Caki2 (cell line): ENCODE measurements around the gene NLGN2. TPM values are rescaled to one million over a fixed set of nuclear protein-coding genes. Genes with fewer than 3 reads are reported as not detected.

ENCODE experiments used
- total RNA-seq: library from RNA; depleted of rRNA; stranded (reverse); fragments of >200 nt; shearing (Covaris generic); gene quantifications from 2 replicates; pipeline ENCODE4 v1.2.3, GENCODE V29; 2014; ENCODE audit warnings: low replicate concordance; rRNA removed

Gene NLGN2
- total RNA-seq, 1 experiment from 2014 or later, result 1.1 TPM

Other genes with a start within 250 kb of the NLGN2 start
- not detected in 2 replicates for gene ASGR1, start 228.5 kb upstream of the NLGN2 start, total RNA-seq
- gene DLG4, start 188.0 kb upstream of the NLGN2 start, total RNA-seq, result 2.8 and 4.8 TPM in 2 replicates
- gene ACADVL, start 187.9 kb upstream of the NLGN2 start, total RNA-seq, result 301 and 338 TPM in 2 replicates
- 33.3 and 64.4 TPM in 2 replicates for gene DVL2, start 173.3 kb upstream of the NLGN2 start, total RNA-seq
- 28.0 and 39.4 TPM in 2 replicates for gene PHF23, start 168.4 kb upstream of the NLGN2 start, total RNA-seq
- 211 and 296 TPM in 2 replicates for gene GABARAP, start 165.4 kb upstream of the NLGN2 start, total RNA-seq
- gene CTDNEP1, start 156.1 kb upstream of the NLGN2 start, total RNA-seq, result 9.6 and 19.0 TPM in 2 replicates
- gene ELP5, start 155.6 kb upstream of the NLGN2 start, total RNA-seq, result 25.5 and 32.4 TPM in 2 replicates
- not detected in 2 replicates for gene CLDN7, start 145.4 kb upstream of the NLGN2 start, total RNA-seq
- not detected in 2 replicates for gene SLC2A4, start 126.1 kb upstream of the NLGN2 start, total RNA-seq
- 1.8 and 8.5 TPM in 2 replicates for gene YBX2, start 113.2 kb upstream of the NLGN2 start, total RNA-seq
- gene EIF5A, start 100.2 kb upstream of the NLGN2 start, total RNA-seq, result 483 and 624 TPM in 2 replicates
- 51.1 and 56.4 TPM in 2 replicates for gene GPS2, start 92.5 kb upstream of the NLGN2 start, total RNA-seq
- 15.0 and 17.9 TPM in 2 replicates for gene NEURL4, start 78.5 kb upstream of the NLGN2 start, total RNA-seq
- 2.3 and 26.4 TPM in 2 replicates for gene ACAP1, start 71.3 kb upstream of the NLGN2 start, total RNA-seq
- gene KCTD11, start 55.7 kb upstream of the NLGN2 start, total RNA-seq, result 17.2 and 23.2 TPM in 2 replicates
- not detected in 2 replicates for gene TMEM95, start 52.7 kb upstream of the NLGN2 start, total RNA-seq
- 1.8 and 2.9 TPM in 2 replicates for gene TNK1, start 26.8 kb upstream of the NLGN2 start, total RNA-seq
- gene PLSCR3, start 13.3 kb upstream of the NLGN2 start, total RNA-seq, result 5.6 and 14.4 TPM in 2 replicates
- 132 and 200 TPM in 2 replicates for gene TMEM256, start 3.7 kb upstream of the NLGN2 start, total RNA-seq
- gene SPEM1, start 12.5 kb downstream of the NLGN2 start, total RNA-seq, result not detected in 2 replicates
- gene SPEM2, start 17.8 kb downstream of the NLGN2 start, total RNA-seq, result not detected in 2 replicates
- gene SPEM3, start 21.0 kb downstream of the NLGN2 start, total RNA-seq, result not detected in 2 replicates
- 2.9 and 6.7 TPM in 2 replicates for gene TMEM102, start 27.6 kb downstream of the NLGN2 start, total RNA-seq
- gene FGF11, start 31.7 kb downstream of the NLGN2 start, total RNA-seq, result 0.06 and 0.98 TPM in 2 replicates
- gene CHRNB1, start 37.2 kb downstream of the NLGN2 start, total RNA-seq, result 4.0 and 11.0 TPM in 2 replicates
- 4.6 and 5.8 TPM in 2 replicates for gene ZBTB4, start 71.8 kb downstream of the NLGN2 start, total RNA-seq
- gene SLC35G6, start 73.6 kb downstream of the NLGN2 start, total RNA-seq, result not detected in 2 replicates
- 10.9 and 11.8 TPM in 2 replicates for gene POLR2A, start 76.5 kb downstream of the NLGN2 start, total RNA-seq
- gene TNFSF12, start 141.2 kb downstream of the NLGN2 start, total RNA-seq, result 0.24 TPM in 1 of 2 replicates, not detected in the other
- 5.1 and 6.2 TPM in 2 replicates for gene TNFSF13, start 150.9 kb downstream of the NLGN2 start, total RNA-seq
- gene SENP3, start 154.1 kb downstream of the NLGN2 start, total RNA-seq, result 105 and 115 TPM in 2 replicates
- 57.9 and 93.2 TPM in 2 replicates for gene CD68, start 171.8 kb downstream of the NLGN2 start, total RNA-seq
- 96.4 and 130 TPM in 2 replicates for gene MPDU1, start 176.0 kb downstream of the NLGN2 start, total RNA-seq
- not detected in 2 replicates for gene SOX15, start 182.2 kb downstream of the NLGN2 start, total RNA-seq
- gene FXR2, start 207.1 kb downstream of the NLGN2 start, total RNA-seq, result 45.5 and 48.8 TPM in 2 replicates
- 49.8 and 51.8 TPM in 2 replicates for gene SAT2, start 220.0 kb downstream of the NLGN2 start, total RNA-seq
- 0.20 TPM in 1 of 2 replicates, not detected in the other for gene SHBG, start 222.3 kb downstream of the NLGN2 start, total RNA-seq
- gene ATP1B2, start 243.1 kb downstream of the NLGN2 start, total RNA-seq, result not detected in 2 replicates